Gastroesophageal sphincter (tissue), 4 donors: ENCODE results near the gene BMP2. TPM values are rescaled to one million over a fixed set of nuclear protein-coding genes. Genes with fewer than 3 reads are reported as not detected.

Experiments used
- ATAC-seq: fragments of 150-250 bp; one replicate; pipeline ENCODE4 v1.9.1; 2016; ENCODE audit warnings: mild to moderate bottlenecking, moderate library complexity
- H3K27ac ChIP-seq, 4 donors: fragments of 200-600 bp; sonication (generic) in 3 of 4; 1 replicate in 3 of 4; 2 replicates in 1 of 4; pipeline ENCODE4 v1.5.1; 2016 to 2019
- H3K27me3 ChIP-seq: fragments of 200-600 bp; sonication (generic); one replicate; pipeline ENCODE4 v1.5.1; 2019
- H3K36me3 ChIP-seq, 2 donors: fragments of 200-600 bp; sonication (generic); one replicate each; pipeline ENCODE4 v1.5.1; 2019; ENCODE audit warnings: control low read depth in 1 of 2
- H3K4me1 ChIP-seq, 3 donors: fragments of 200-600 bp; sonication (generic); 1 replicate in 2 of 3; 2 replicates in 1 of 3; pipeline ENCODE4 v1.5.1; 2016 to 2019; ENCODE audit warnings: control low read depth in 2 of 3
- H3K4me3 ChIP-seq, 2 donors: fragments of 200-600 bp; sonication (generic); one replicate each; pipeline ENCODE4 v1.5.1; 2019; ENCODE audit warnings: mild to moderate bottlenecking in 1 of 2, moderate library complexity in 1 of 2
- H3K9me3 ChIP-seq, 3 donors: fragments of 200-600 bp; sonication (generic); one replicate each; pipeline ENCODE4 v1.5.1; 2017 to 2019; ENCODE audit warnings: control low read depth in 2 of 3
- CTCF ChIP-seq, 4 experiments: fragments of 200-600 bp in 2 of 4; fragments of 450-650 bp in 2 of 4; sonication (generic) in 1 of 4; IDR thresholded peaks; one replicate each; pipeline ENCODE4 v1.5.1; 2017 to 2019; ENCODE audit warnings: antibody characterized with exemption in 4 of 4, mild to moderate bottlenecking in 2 of 4, moderate library complexity in 2 of 4
- EP300 ChIP-seq: sonication (generic); formaldehyde crosslinking; IDR thresholded peaks from one replicate; pipeline ENCODE4 v1.6.1; 2017; ENCODE audit warnings: antibody characterized with exemption, mild to moderate bottlenecking
- POLR2A ChIP-seq, 2 donors: fragments of 450-650 bp; IDR thresholded peaks; one replicate each; pipeline ENCODE4 v1.6.1; 2017; ENCODE audit warnings: antibody characterized with exemption in 2 of 2, mild to moderate bottlenecking in 2 of 2, moderate library complexity in 1 of 2
- POLR2AphosphoS5 ChIP-seq: sonication (generic); formaldehyde crosslinking; IDR thresholded peaks from one replicate; pipeline ENCODE4 v1.6.1; 2017; ENCODE audit warnings: antibody characterized with exemption
- WGBS, 2 donors: methylation state at CpG; one replicate each; pipeline ENCODE4 v1.1.5; 2018; ENCODE audit warnings: low coverage in 1 of 2; 5-methylcytosine and 5-hydroxymethylcytosine counted together
- total RNA-seq, 4 donors: library from RNA; depleted of rRNA; stranded (reverse); fragments of >200 nt; gene quantifications; one replicate each; pipeline ENCODE4 v1.1.0, GENCODE V29; 2016

Gene BMP2
- 1 to 10 TPM; 4.9 to 8.9 (median 5.4) TPM for total RNA-seq

- no peak for TF ChIP-seq CTCF (IDR thresholded peaks at IDR 0.05)
- TF ChIP-seq POLR2A (IDR thresholded peaks at IDR 0.05), result peak in 1 of 2 donors; percentile 46
- 0% methylated on average over 3 of the region's 112 CpGs; no CpG with 5 or more reads in 1 of the 2 donors for WGBS, 2 donors
- H3K36me3 ChIP-seq, result no peaks in the 10 kb centered on the region
- no peaks in the 10 kb centered on the region for H3K9me3 ChIP-seq
- H3K27ac ChIP-seq, result peak within 1 kb of the TSS in 3 of 4 donors; percentile 68 to 78 (median 77)
- peak within 1 kb of the TSS; percentile 59 to 73 for H3K4me3 ChIP-seq
- H3K27me3 ChIP-seq, result peaks cover 29% of the 10 kb centered on the region
- peak; percentile 74 for ATAC-seq
- H3K4me1 ChIP-seq, result peaks cover 0 to 45% (median 4%) of the 10 kb centered on the region in 3 donors
Measured at GRCh38 chr20:6767536-6768227, at the start of gene BMP2. BMP2 (plus strand) TSS chr20:6767686; CDS start chr20:6770127, 2,441 bp downstream.

- 63 to 83% methylated on average over 4 to 7 of the region's 7 CpGs for WGBS, 2 donors
- H3K4me3 ChIP-seq, result no peak overlapping the region
- peaks cover 3% of the 10 kb centered on the region for H3K27me3 ChIP-seq
- no peaks in the 10 kb centered on the region for H3K36me3 ChIP-seq
- H3K9me3 ChIP-seq, result no peaks in the 10 kb centered on the region
- no peak for ATAC-seq
- no peak for TF ChIP-seq EP300
- TF ChIP-seq POLR2A (IDR thresholded peaks at IDR 0.05), result no peak
- no peak for TF ChIP-seq CTCF (IDR thresholded peaks at IDR 0.05)
- no peak for TF ChIP-seq POLR2AphosphoS5
- H3K4me1 ChIP-seq, result no peaks in the 10 kb centered on the region
- H3K27ac ChIP-seq, result no peak overlapping the region
Measured at GRCh38 chr20:6718662-6719368, 48.7 kb upstream of the BMP2 start.

GRCh38 chr20:6719369-6719721 is 48.1 kb upstream of the BMP2 start:
- Histone ChIP-seq H3K36me3 (no peaks in the 10 kb centered on the region), H3K4me3 (no peak overlapping the region), H3K4me1 (no peaks in the 10 kb centered on the region), H3K9me3 (no peaks in the 10 kb centered on the region), H3K27me3 (peaks cover 3% of the 10 kb centered on the region), H3K27ac (no peak overlapping the region)
- TF ChIP-seq EP300, result no peak
- TF ChIP-seq POLR2A (IDR thresholded peaks at IDR 0.05), result no peak
- no peak for TF ChIP-seq POLR2AphosphoS5
- no peak for TF ChIP-seq CTCF (IDR thresholded peaks at IDR 0.05)
- 57 to 67% methylated on average over 1 to 4 of the region's 4 CpGs for WGBS, 2 donors
- ATAC-seq, result peak; percentile 42

GRCh38 chr20:6726761-6727160 is 40.7 kb upstream of the BMP2 start:
- ATAC-seq, result no peak
- TF ChIP-seq EP300 (no peak), POLR2A (IDR thresholded peaks at IDR 0.05) (no peak), CTCF (IDR thresholded peaks at IDR 0.05) (no peak), POLR2AphosphoS5 (no peak)
- Histone ChIP-seq H3K27me3 (no peaks in the 10 kb centered on the region), H3K4me3 (no peak overlapping the region), H3K4me1 (no peaks in the 10 kb centered on the region), H3K27ac (no peak overlapping the region), H3K36me3 (no peaks in the 10 kb centered on the region), H3K9me3 (no peaks in the 10 kb centered on the region)
- WGBS, 2 donors, result 43% methylated on average over 1 of the region's 1 CpG; no CpG with 5 or more reads in 1 of the 2 donors
